Upper lobe of left lung (tissue), 4 donors: ENCODE data around the gene GPSM1.

Source experiments
- EP300 ChIP-seq, 4 donors: sonication (generic); formaldehyde crosslinking; IDR thresholded peaks; one replicate each; pipeline ENCODE4 v1.5.1; 2017; ENCODE audit warnings: antibody characterized with exemption in 4 of 4, control low read depth in 2 of 4
- TF ChIP-seq, protein P1 (sequence below), 6 experiments: fragments of 450-650 bp in 4 of 6; fragments of 200-600 bp in 2 of 6; sonication (generic) in 2 of 6; IDR thresholded peaks; one replicate each; pipeline ENCODE4 v1.5.1; 2016 to 2019; ENCODE audit warnings: antibody characterized with exemption in 6 of 6

DNA sequence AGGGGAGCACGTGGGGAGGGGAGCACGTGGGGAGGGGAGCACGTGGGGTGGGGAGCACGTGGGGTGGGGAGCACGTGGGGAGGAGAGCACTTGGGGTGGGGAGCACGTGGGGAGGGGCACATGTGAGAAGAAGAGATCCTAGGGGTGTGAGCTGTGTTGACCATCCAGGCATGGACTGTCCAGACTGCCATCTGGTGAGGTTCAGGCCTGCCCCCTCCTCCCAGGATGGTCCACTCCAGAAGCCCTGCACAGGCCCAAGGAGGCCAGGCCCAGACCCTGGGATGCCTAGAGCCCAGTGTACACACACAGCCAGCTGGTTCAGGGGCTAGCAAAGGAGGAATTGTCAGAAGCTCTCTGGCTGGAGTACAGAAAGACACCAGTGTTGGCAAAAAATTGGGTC, 70.3 kb downstream of the GPSM1 start:
- TF ChIP-seq, protein P1, sequence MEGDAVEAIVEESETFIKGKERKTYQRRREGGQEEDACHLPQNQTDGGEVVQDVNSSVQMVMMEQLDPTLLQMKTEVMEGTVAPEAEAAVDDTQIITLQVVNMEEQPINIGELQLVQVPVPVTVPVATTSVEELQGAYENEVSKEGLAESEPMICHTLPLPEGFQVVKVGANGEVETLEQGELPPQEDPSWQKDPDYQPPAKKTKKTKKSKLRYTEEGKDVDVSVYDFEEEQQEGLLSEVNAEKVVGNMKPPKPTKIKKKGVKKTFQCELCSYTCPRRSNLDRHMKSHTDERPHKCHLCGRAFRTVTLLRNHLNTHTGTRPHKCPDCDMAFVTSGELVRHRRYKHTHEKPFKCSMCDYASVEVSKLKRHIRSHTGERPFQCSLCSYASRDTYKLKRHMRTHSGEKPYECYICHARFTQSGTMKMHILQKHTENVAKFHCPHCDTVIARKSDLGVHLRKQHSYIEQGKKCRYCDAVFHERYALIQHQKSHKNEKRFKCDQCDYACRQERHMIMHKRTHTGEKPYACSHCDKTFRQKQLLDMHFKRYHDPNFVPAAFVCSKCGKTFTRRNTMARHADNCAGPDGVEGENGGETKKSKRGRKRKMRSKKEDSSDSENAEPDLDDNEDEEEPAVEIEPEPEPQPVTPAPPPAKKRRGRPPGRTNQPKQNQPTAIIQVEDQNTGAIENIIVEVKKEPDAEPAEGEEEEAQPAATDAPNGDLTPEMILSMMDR (IDR thresholded peaks at IDR 0.05), result no peak
- no peak for TF ChIP-seq EP300 (IDR thresholded peaks at IDR 0.05)
